LNCaP clone FGC (cell line): Measurements from ENCODE around the gene B4GALNT4.

ENCODE experiments used
- DNase-seq: peaks from one replicate; pipeline ENCODE4 v3.0.0-alpha.2; 2011; ENCODE audit warnings: low read depth
- H3K4me3 ChIP-seq: 2 replicates; pipeline ENCODE4 v1.5.1; 2011; ENCODE audit warnings: mild to moderate bottlenecking, low read depth, low read length, control low read depth
- CTCF ChIP-seq: IDR thresholded peaks from 2 replicates; pipeline ENCODE4 v1.5.1; 2012; ENCODE audit warnings: mild to moderate bottlenecking; ENCODE audit not compliant: control insufficient read depth, insufficient read depth; ENCODE audit errors: extremely low read depth

Gene B4GALNT4

GRCh38 chr11:381501-382072 is 12.3 kb downstream of the B4GALNT4 start:
- no peak for DNase-seq
- TF ChIP-seq CTCF, result no peak

GRCh38 chr11:382081-382629 is 12.9 kb downstream of the B4GALNT4 start:
- no peak for DNase-seq
- TF ChIP-seq CTCF, result no peak
- H3K4me3 ChIP-seq, result no peak overlapping the region

More at GRCh38 chr11:381501-382072, 12.3 kb downstream of the B4GALNT4 start:
- no peak overlapping the region for H3K4me3 ChIP-seq

- DNase-seq, result no peak
- no peak for TF ChIP-seq CTCF
- H3K4me3 ChIP-seq, result no peak overlapping the region
Measured at GRCh38 chr11:383431-383830, 14.1 kb downstream of the B4GALNT4 start.

- TF ChIP-seq CTCF, result no peak
- DNase-seq, result no peak
- H3K4me3 ChIP-seq, result no peak overlapping the region
Measured at GRCh38 chr11:384511-384910, 15.2 kb downstream of the B4GALNT4 start.

GRCh38 chr11:385594-386351 is 16.5 kb downstream of the B4GALNT4 start:
- no peak for TF ChIP-seq CTCF
- H3K4me3 ChIP-seq, result no peak overlapping the region
- DNase-seq, result no peak

- no peak overlapping the region for H3K4me3 ChIP-seq
- no peak for DNase-seq
- TF ChIP-seq CTCF, result no peak
Measured at GRCh38 chr11:386483-386882, 17.2 kb downstream of the B4GALNT4 start.
